Breast epithelium (tissue), 4 donors: Measurements from ENCODE around the gene NAP1L1. TPM values are rescaled to one million over a fixed set of nuclear protein-coding genes. Genes with fewer than 3 reads are reported as not detected.

Experiments
- DNase-seq, 2 donors: peaks; one replicate each; pipeline ENCODE4 v3.0.0-alpha.2; 2019; ENCODE audit warnings: low spot score in 2 of 2
- H3K27ac ChIP-seq, 2 donors: fragments of 200-600 bp; sonication (generic) in 1 of 2; one replicate each; pipeline ENCODE4 v1.5.1; 2016 to 2019; ENCODE audit warnings: mild to moderate bottlenecking in 1 of 2
- H3K27me3 ChIP-seq, 2 donors: fragments of 200-600 bp; sonication (generic) in 1 of 2; one replicate each; pipeline versions ENCODE4 v1.5.1 to v1.6.0; 2017 to 2019; ENCODE audit warnings: control low read depth in 1 of 2, mild to moderate bottlenecking in 1 of 2
- H3K36me3 ChIP-seq: fragments of 200-600 bp; one replicate; pipeline ENCODE4 v1.5.1; 2019
- H3K4me1 ChIP-seq, 2 donors: fragments of 200-600 bp; sonication (generic); one replicate each; pipeline ENCODE4 v1.5.1; 2016 to 2019; ENCODE audit warnings: control low read depth in 1 of 2
- H3K4me3 ChIP-seq, 3 donors: fragments of 200-600 bp; sonication (generic); 1 replicate in 2 of 3; 2 replicates in 1 of 3; pipeline ENCODE4 v1.5.1; 2016 to 2019; ENCODE audit warnings: mild to moderate bottlenecking in 3 of 3, moderate library complexity in 2 of 3
- H3K9me3 ChIP-seq, 2 donors: fragments of 200-600 bp; sonication (generic) in 1 of 2; one replicate each; pipeline ENCODE4 v1.5.1; 2016 to 2019; ENCODE audit warnings: control low read depth in 1 of 2
- CTCF ChIP-seq, 3 donors: fragments of 450-650 bp; IDR thresholded peaks; one replicate each; pipeline ENCODE4 v1.5.1; 2016 to 2017; ENCODE audit warnings: antibody characterized with exemption in 3 of 3, mild to moderate bottlenecking in 3 of 3, moderate library complexity in 3 of 3
- POLR2A ChIP-seq: fragments of 450-650 bp; IDR thresholded peaks from one replicate; pipeline ENCODE4 v1.6.1; 2016; ENCODE audit warnings: antibody characterized with exemption, mild to moderate bottlenecking, moderate library complexity
- POLR2AphosphoS5 ChIP-seq, 3 donors: sonication (generic); formaldehyde crosslinking; IDR thresholded peaks; one replicate each; pipeline ENCODE4 v1.6.1; 2017; ENCODE audit warnings: antibody characterized with exemption in 3 of 3
- intact Hi-C: fragments of 100-400 bp; cut with DNase I; formaldehyde crosslinking; loops from one replicate; pipeline ENCODE4 v1.15.1; 2023; ENCODE audit warnings: low total_unique reads
- total RNA-seq, 3 donors: library from RNA; depleted of rRNA; stranded (reverse); fragments of >200 nt; gene quantifications; one replicate each; pipeline ENCODE4 v1.1.0, GENCODE V29; 2016

The NAP1L1 gene
- total RNA-seq, 3 donors from 2014 or later = 356 to 419 (median 394) TPM

DNA sequence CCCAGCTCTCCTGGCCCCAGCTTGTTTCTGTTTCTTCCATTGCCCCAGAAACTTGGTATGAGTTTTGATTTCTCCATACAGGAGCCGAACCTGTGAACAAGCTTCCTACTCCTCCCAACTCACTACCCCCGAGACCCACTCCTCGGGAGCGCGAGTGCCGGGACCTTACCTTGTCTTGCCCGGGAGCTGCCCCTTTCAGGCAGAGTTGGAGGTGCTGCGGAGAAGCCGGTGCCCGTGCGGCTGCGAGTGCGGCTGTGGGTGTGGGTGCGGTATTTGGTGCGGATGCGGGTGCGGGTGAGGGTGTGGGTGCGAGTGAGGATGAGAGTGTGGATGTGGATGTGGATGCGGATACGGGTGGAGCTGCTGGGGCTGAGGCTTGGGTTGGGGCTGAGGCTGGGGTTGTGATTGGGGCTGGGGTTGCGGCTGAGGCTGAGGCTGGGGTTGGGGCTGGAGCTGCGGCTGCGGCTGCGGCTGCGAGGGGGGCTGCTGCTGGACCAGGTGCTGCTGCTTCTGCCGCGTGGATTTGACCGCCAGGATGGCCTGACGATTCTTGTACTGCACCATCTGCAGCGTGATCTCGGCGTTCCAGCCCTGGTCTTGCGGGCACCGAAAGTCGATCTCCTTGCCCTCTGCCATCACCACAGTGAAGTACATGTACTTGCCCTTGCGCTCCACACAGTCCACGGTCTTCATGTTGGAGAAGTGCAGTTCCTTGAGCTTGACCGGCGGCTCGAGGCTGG is 54.0 kb downstream of the NAP1L1 start:
- no peaks in the 10 kb centered on the region for H3K36me3 ChIP-seq
- no peaks in the 10 kb centered on the region for H3K4me1 ChIP-seq

GRCh38 chr12:76029982-76030340 is 54.5 kb downstream of the NAP1L1 start:
- TF ChIP-seq POLR2AphosphoS5 (IDR thresholded peaks at IDR 0.05) (peak in 1 of 3 donors; percentile 20), POLR2A (no peak)
- no peaks in the 10 kb centered on the region for H3K4me1 ChIP-seq

More for the DNA sequence above, 54.0 kb downstream of the NAP1L1 start:
- Histone ChIP-seq H3K9me3 (no peaks in the 10 kb centered on the region), H3K27me3 (no peaks in the 10 kb centered on the region), H3K27ac (peak overlapping the region; percentile 99 to 100), H3K4me3 (peak overlapping the region; percentile 60 to 95 (median 82))
- intact Hi-C loops = no loop called here
- no peak for TF ChIP-seq CTCF (IDR thresholded peaks at IDR 0.05)
- DNase-seq = peak in 1 of 2 donors; percentile 28

GRCh38 chr12:76028571-76029277 is 55.8 kb downstream of the NAP1L1 start:
- no peaks in the 10 kb centered on the region for H3K36me3 ChIP-seq
- no peak for DNase-seq
- H3K9me3 ChIP-seq = no peaks in the 10 kb centered on the region
- intact Hi-C loops = no loop called here
- peak overlapping the region; percentile 28 to 99 for H3K27ac ChIP-seq
- no peaks in the 10 kb centered on the region for H3K4me1 ChIP-seq
- H3K4me3 ChIP-seq = peak overlapping the region; percentile 60 to 95 (median 82)
- no peak for TF ChIP-seq POLR2A
- no peak for TF ChIP-seq POLR2AphosphoS5 (IDR thresholded peaks at IDR 0.05)
- no peak for TF ChIP-seq CTCF (IDR thresholded peaks at IDR 0.05)
- H3K27me3 ChIP-seq = no peaks in the 10 kb centered on the region

More at GRCh38 chr12:76029982-76030340, 54.5 kb downstream of the NAP1L1 start:
- Histone ChIP-seq H3K27ac (peak overlapping the region; percentile 99 to 100), H3K36me3 (no peaks in the 10 kb centered on the region), H3K4me3 (peak overlapping the region; percentile 60 to 95 (median 82)), H3K27me3 (no peaks in the 10 kb centered on the region), H3K9me3 (no peaks in the 10 kb centered on the region)
- intact Hi-C loops = no loop called here
- no peak for DNase-seq

GRCh38 chr12:76026643-76027063 is 57.8 kb downstream of the NAP1L1 start:
- H3K4me1 ChIP-seq = no peaks in the 10 kb centered on the region
- H3K4me3 ChIP-seq = no peak overlapping the region
- no peak for DNase-seq
- H3K27ac ChIP-seq = no peak overlapping the region
- H3K9me3 ChIP-seq = no peaks in the 10 kb centered on the region
- H3K36me3 ChIP-seq = no peaks in the 10 kb centered on the region
- TF ChIP-seq POLR2AphosphoS5 (IDR thresholded peaks at IDR 0.05) (no peak), CTCF (IDR thresholded peaks at IDR 0.05) (no peak), POLR2A (no peak)
- intact Hi-C loops = no loop called here
- H3K27me3 ChIP-seq = no peaks in the 10 kb centered on the region

- intact Hi-C loops = no loop called here
- Histone ChIP-seq H3K27ac (no peak overlapping the region), H3K36me3 (no peaks in the 10 kb centered on the region), H3K4me1 (no peaks in the 10 kb centered on the region), H3K27me3 (no peaks in the 10 kb centered on the region), H3K9me3 (no peaks in the 10 kb centered on the region), H3K4me3 (no peak overlapping the region)
- TF ChIP-seq POLR2A (no peak), POLR2AphosphoS5 (IDR thresholded peaks at IDR 0.05) (no peak), CTCF (IDR thresholded peaks at IDR 0.05) (no peak)
- DNase-seq = no peak
These were observed 58.6 kb downstream of the NAP1L1 start for GRCh38 chr12:76025601-76026575.
